ENCODE results near the gene CASP8AP2.

DNA sequence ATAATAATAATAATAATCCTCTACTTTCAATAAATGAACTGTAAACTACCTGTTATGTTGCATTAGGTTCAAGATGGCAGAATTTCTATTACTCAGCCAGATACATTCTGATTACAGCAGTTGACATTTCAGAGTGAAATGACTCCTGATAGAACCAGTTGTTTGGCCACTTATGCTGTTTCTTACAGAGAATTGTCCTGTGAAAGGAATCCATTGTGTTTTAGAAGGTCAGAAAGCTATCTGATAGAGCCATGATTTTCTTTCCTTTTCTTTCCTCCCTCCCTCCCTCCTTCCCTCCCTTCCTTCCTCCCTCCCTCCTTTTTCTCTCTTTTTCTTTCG is 81.2 kb downstream of the CASP8AP2 start:
- TF ChIP-seq KLF13 (tag; IDR thresholded peaks at IDR 0.05; ENCODE audit: borderline replicate concordance, low read depth) (no peak), CEBPB (tag; IDR thresholded peaks at IDR 0.05) (no peak), DPF2 (IDR thresholded peaks at IDR 0.05) (no peak), PML (IDR thresholded peaks at IDR 0.05; ENCODE audit: low read length) (no peak), JUNB (CRISPR knock-in tag; conservative IDR thresholded peaks at IDR 0.05) (no peak), POLR2A (conservative IDR thresholded peaks at IDR 0.05) (no peak), TRIM24 (IDR thresholded peaks at IDR 0.05) (no peak), ZNF830 (CRISPR knock-in tag; IDR thresholded peaks at IDR 0.05) (no peak), COPS2 (conservative IDR thresholded peaks at IDR 0.05) (no peak), CBX3 (IDR thresholded peaks at IDR 0.05; ENCODE audit: borderline replicate concordance in 1 of 2, low read length in 2 of 2) (no peak), HDAC8 (tag; IDR thresholded peaks at IDR 0.05) (no peak)
- TF ChIP-seq, protein P1, sequence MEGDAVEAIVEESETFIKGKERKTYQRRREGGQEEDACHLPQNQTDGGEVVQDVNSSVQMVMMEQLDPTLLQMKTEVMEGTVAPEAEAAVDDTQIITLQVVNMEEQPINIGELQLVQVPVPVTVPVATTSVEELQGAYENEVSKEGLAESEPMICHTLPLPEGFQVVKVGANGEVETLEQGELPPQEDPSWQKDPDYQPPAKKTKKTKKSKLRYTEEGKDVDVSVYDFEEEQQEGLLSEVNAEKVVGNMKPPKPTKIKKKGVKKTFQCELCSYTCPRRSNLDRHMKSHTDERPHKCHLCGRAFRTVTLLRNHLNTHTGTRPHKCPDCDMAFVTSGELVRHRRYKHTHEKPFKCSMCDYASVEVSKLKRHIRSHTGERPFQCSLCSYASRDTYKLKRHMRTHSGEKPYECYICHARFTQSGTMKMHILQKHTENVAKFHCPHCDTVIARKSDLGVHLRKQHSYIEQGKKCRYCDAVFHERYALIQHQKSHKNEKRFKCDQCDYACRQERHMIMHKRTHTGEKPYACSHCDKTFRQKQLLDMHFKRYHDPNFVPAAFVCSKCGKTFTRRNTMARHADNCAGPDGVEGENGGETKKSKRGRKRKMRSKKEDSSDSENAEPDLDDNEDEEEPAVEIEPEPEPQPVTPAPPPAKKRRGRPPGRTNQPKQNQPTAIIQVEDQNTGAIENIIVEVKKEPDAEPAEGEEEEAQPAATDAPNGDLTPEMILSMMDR (IDR thresholded peaks at IDR 0.05 in 2 of 3, conservative IDR thresholded peaks at IDR 0.05 in 1 of 3; ENCODE audit: insufficient read depth in 2 of 3, low read depth in 1 of 3, low read length in 3 of 3): no peak
- TF ChIP-seq, protein P2, sequence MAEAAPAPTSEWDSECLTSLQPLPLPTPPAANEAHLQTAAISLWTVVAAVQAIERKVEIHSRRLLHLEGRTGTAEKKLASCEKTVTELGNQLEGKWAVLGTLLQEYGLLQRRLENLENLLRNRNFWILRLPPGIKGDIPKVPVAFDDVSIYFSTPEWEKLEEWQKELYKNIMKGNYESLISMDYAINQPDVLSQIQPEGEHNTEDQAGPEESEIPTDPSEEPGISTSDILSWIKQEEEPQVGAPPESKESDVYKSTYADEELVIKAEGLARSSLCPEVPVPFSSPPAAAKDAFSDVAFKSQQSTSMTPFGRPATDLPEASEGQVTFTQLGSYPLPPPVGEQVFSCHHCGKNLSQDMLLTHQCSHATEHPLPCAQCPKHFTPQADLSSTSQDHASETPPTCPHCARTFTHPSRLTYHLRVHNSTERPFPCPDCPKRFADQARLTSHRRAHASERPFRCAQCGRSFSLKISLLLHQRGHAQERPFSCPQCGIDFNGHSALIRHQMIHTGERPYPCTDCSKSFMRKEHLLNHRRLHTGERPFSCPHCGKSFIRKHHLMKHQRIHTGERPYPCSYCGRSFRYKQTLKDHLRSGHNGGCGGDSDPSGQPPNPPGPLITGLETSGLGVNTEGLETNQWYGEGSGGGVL (CRISPR knock-in tag; IDR thresholded peaks at IDR 0.05): no peak

Measured in K562 (cell line).